Testis (tissue), 2 donors: Measurements from ENCODE around the gene PCDHA1.

Experiments
- CTCF ChIP-seq, 3 experiments: fragments of 450-650 bp in 2 of 3; fragments of 200-600 bp in 1 of 3; sonication (generic) in 1 of 3; IDR thresholded peaks; one replicate each; pipeline ENCODE4 v1.5.1; 2016 to 2019; ENCODE audit warnings: antibody characterized with exemption in 3 of 3, mild to moderate bottlenecking in 2 of 3, moderate library complexity in 1 of 3
- POLR2A ChIP-seq: fragments of 450-650 bp; IDR thresholded peaks from one replicate; pipeline ENCODE4 v1.6.1; 2017; ENCODE audit warnings: antibody characterized with exemption, mild to moderate bottlenecking, moderate library complexity

- TF ChIP-seq POLR2A (no peak), CTCF (IDR thresholded peaks at IDR 0.05) (no peak)
Observed at GRCh38 chr5:140737486-140737885, 48.5 kb upstream of the PCDHA1 start.
